HepG2 (cell line): ENCODE data around the gene KLHL17. TPM values are rescaled to one million over a fixed set of nuclear protein-coding genes. Genes with fewer than 3 reads are reported as not detected.

Experiments used
- ATAD3A ChIP-seq: sonication (generic); formaldehyde crosslinking; IDR thresholded peaks from 2 replicates; pipeline ENCODE4 v1.4.0; 2020; ENCODE audit warnings: missing genetic modification reagents
- FOXC1 ChIP-seq: sonication (generic); formaldehyde crosslinking; IDR thresholded peaks from 2 replicates; pipeline ENCODE4 v1.8.0; 2022; ENCODE audit warnings: mild to moderate bottlenecking, missing genetic modification reagents, borderline replicate concordance
- GZF1 ChIP-seq: sonication (generic); formaldehyde crosslinking; IDR thresholded peaks from 2 replicates; pipeline ENCODE4 v1.5.1; 2020; ENCODE audit warnings: mild to moderate bottlenecking, missing genetic modification reagents
- LCORL ChIP-seq, 2 experiments: fragments of 450-650 bp in 1 of 2; sonication (generic) in 1 of 2; formaldehyde crosslinking in 1 of 2; IDR thresholded peaks; 2 replicates each; pipeline versions ENCODE4 v1.5.0 to v1.6.1; 2017 to 2020; ENCODE audit warnings: antibody characterized with exemption in 1 of 2, missing genetic modification reagents in 1 of 2
- MTF2 ChIP-seq: sonication (generic); formaldehyde crosslinking; IDR thresholded peaks from 2 replicates; pipeline ENCODE4 v1.5.0; 2020; ENCODE audit warnings: missing genetic modification reagents, borderline replicate concordance
- PHF8 ChIP-seq: sonication (generic); formaldehyde crosslinking; IDR thresholded peaks from 2 replicates; pipeline ENCODE4 v1.5.0; 2020; ENCODE audit warnings: missing genetic modification reagents
- SAP130 ChIP-seq: IDR thresholded peaks from 2 replicates; pipeline ENCODE4 v1.6.1; 2016; ENCODE audit warnings: low read depth
- SP1 ChIP-seq, 2 experiments: fragments of 450-650 bp in 1 of 2; sonication (generic) in 1 of 2; formaldehyde crosslinking in 1 of 2; IDR thresholded peaks; 2 replicates each; pipeline versions ENCODE4 v1.4.0 to v1.6.1; 2016 to 2020; ENCODE audit warnings: missing genetic modification reagents in 1 of 2
- TEAD3 ChIP-seq: optimal IDR thresholded peaks from 2 replicates; pipeline ENCODE3; 2016; ENCODE audit warnings: borderline replicate concordance
- ZNF205 ChIP-seq: IDR thresholded peaks from 2 replicates; pipeline ENCODE4 v1.6.1; 2018; ENCODE audit warnings: missing biosample characterization, missing genetic modification reagents
- ZNF296 ChIP-seq: sonication (generic); formaldehyde crosslinking; conservative IDR thresholded peaks from 2 replicates; pipeline ENCODE4 v1.5.0; 2020; ENCODE audit warnings: mild to moderate bottlenecking, missing genetic modification reagents
- polyA plus RNA-seq, 8 experiments: library from polyadenylated mRNA; depleted of rRNA in 3 of 8; stranded (reverse) in 7 of 8; unstranded in 1 of 8; fragments of >200 nt; fragmentation: Illumina TruSeq in 4 of 8; extraction: Trizol in 4 of 8; gene quantifications; 2 replicates each; pipeline versions ENCODE4 v1.2.1 to v1.2.3, GENCODE V29; 2011 to 2016; ENCODE audit warnings: low read depth in 4 of 8, missing spikeins in 1 of 8, mixed read lengths in 1 of 8; ENCODE audit not compliant: insufficient read depth in 1 of 8
- total RNA-seq, 5 experiments: library from RNA; depleted of rRNA; stranded (reverse); fragments of >200 nt; fragmentation: Illumina TruSeq; extraction: Trizol; gene quantifications; 2 replicates each; pipeline ENCODE4 v1.2.3, GENCODE V29; 2016; ENCODE audit warnings: low read depth in 1 of 5
- TF ChIP-seq, protein P1 (sequence below): sonication (generic); formaldehyde crosslinking; conservative IDR thresholded peaks from 2 replicates; pipeline ENCODE4 v1.4.0; 2020; ENCODE audit warnings: missing genetic modification reagents
- TF ChIP-seq, protein P2 (sequence below): IDR thresholded peaks from 2 replicates; pipeline ENCODE4 v1.6.1; 2012; ENCODE audit warnings: inconsistent platforms
- TF ChIP-seq, protein P3 (sequence below): sonication (generic); formaldehyde crosslinking; IDR thresholded peaks from 2 replicates; pipeline ENCODE4 v1.9.0; 2022; ENCODE audit warnings: low read depth, missing genetic modification reagents
- TF ChIP-seq, protein P4 (sequence below): sonication (generic); formaldehyde crosslinking; IDR thresholded peaks from 2 replicates; pipeline ENCODE4 v1.8.0; 2022; ENCODE audit warnings: missing genetic modification reagents, mild to moderate bottlenecking, inconsistent platforms, borderline replicate concordance
- TF ChIP-seq, protein P5 (sequence below): IDR thresholded peaks from 2 replicates; pipeline ENCODE4 v1.6.1; 2016; ENCODE audit warnings: low read depth
- TF ChIP-seq, protein P6 (sequence below): sonication (generic); formaldehyde crosslinking; IDR thresholded peaks from 2 replicates; pipeline ENCODE4 v1.8.1; 2022; ENCODE audit warnings: mild to moderate bottlenecking, missing genetic modification reagents
- TF ChIP-seq, protein P7 (sequence below): IDR thresholded peaks from 2 replicates; pipeline ENCODE4 v1.6.1; 2016; ENCODE audit warnings: control low read depth

Gene KLHL17
- total and polyA plus RNA-seq, 2 of the 13 experiments (the other 11 are each of a cell fraction or from before 2014, with no cell fraction given), result 9.3 to 24.7 TPM

DNA sequence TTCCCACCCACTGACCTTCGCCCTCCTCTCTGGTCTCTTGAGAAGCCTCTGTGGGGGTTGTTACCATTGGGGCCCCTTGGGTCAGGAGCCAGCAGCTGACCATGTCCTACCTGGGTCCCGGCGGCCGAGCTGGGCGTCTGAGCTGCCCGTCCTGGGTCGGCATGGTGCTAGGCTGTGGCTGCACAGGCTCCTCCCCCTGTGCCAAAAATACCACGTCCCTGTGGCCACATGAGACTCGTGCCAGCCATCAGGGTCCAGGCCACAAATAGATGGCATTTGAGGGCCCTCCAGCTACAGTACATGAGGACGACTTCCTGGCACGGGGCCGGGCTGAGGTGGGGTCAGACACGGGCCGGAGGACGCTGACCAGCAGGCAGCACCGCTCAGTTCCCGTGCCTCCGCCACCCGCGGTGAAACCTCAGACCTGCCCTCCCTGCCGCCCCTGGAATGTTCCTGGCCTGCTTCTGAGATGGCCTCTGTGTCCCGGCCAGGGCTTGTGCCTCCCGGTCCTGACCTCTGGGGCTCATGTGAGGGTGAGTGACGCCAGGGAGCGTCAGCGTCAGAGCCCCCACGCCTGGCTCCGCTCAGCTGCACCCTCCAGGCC, 21.7 kb downstream of the KLHL17 start, which contains the start of gene PERM1 (continued):
- TF ChIP-seq, protein P1, sequence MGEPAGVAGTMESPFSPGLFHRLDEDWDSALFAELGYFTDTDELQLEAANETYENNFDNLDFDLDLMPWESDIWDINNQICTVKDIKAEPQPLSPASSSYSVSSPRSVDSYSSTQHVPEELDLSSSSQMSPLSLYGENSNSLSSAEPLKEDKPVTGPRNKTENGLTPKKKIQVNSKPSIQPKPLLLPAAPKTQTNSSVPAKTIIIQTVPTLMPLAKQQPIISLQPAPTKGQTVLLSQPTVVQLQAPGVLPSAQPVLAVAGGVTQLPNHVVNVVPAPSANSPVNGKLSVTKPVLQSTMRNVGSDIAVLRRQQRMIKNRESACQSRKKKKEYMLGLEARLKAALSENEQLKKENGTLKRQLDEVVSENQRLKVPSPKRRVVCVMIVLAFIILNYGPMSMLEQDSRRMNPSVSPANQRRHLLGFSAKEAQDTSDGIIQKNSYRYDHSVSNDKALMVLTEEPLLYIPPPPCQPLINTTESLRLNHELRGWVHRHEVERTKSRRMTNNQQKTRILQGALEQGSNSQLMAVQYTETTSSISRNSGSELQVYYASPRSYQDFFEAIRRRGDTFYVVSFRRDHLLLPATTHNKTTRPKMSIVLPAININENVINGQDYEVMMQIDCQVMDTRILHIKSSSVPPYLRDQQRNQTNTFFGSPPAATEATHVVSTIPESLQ (CRISPR knock-in tag), result no peak
- TF ChIP-seq ZNF205 (CRISPR knock-in tag), result no peak
- TF ChIP-seq GZF1 (CRISPR knock-in tag), result no peak
- no peak for TF ChIP-seq ZNF296
- TF ChIP-seq, protein P2, sequence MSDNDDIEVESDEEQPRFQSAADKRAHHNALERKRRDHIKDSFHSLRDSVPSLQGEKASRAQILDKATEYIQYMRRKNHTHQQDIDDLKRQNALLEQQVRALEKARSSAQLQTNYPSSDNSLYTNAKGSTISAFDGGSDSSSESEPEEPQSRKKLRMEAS, result no peak
- peak; percentile 63; the same call in 1 of the 2 replicates for TF ChIP-seq FOXC1
- TF ChIP-seq, protein P3, sequence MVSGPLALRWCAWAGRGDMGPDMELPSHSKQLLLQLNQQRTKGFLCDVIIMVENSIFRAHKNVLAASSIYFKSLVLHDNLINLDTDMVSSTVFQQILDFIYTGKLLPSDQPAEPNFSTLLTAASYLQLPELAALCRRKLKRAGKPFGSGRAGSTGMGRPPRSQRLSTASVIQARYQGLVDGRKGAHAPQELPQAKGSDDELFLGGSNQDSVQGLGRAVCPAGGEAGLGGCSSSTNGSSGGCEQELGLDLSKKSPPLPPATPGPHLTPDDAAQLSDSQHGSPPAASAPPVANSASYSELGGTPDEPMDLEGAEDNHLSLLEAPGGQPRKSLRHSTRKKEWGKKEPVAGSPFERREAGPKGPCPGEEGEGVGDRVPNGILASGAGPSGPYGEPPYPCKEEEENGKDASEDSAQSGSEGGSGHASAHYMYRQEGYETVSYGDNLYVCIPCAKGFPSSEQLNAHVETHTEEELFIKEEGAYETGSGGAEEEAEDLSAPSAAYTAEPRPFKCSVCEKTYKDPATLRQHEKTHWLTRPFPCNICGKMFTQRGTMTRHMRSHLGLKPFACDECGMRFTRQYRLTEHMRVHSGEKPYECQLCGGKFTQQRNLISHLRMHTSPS (CRISPR knock-in tag), result peak; percentile 27; the same call in 1 of the 2 replicates
- TF ChIP-seq, protein P4, sequence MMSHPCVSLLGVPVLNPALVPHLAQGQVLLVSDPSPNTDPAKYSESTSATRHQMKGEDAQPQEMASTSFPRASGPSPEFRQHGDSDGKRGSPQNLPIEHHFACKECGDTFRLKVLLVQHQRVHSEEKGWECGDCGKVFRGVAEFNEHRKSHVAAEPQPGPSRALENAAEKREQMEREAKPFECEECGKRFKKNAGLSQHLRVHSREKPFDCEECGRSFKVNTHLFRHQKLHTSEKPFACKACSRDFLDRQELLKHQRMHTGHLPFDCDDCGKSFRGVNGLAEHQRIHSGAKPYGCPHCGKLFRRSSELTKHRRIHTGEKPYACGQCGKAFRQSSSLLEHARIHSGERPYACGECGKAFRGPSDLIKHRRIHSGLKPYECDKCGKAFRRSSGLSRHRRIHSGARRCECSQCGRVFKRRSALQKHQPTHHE (CRISPR knock-in tag), result no peak
- no peak for TF ChIP-seq PHF8 (CRISPR knock-in tag)
- TF ChIP-seq SP1 (IDR thresholded peaks at IDR 0.05), result no peak
- TF ChIP-seq SP1 (CRISPR knock-in tag; IDR thresholded peaks at IDR 0.05), result no peak
- TF ChIP-seq MTF2 (CRISPR knock-in tag), result peak; percentile 88; the same call in 1 of the 2 replicates
- TF ChIP-seq, protein P5, sequence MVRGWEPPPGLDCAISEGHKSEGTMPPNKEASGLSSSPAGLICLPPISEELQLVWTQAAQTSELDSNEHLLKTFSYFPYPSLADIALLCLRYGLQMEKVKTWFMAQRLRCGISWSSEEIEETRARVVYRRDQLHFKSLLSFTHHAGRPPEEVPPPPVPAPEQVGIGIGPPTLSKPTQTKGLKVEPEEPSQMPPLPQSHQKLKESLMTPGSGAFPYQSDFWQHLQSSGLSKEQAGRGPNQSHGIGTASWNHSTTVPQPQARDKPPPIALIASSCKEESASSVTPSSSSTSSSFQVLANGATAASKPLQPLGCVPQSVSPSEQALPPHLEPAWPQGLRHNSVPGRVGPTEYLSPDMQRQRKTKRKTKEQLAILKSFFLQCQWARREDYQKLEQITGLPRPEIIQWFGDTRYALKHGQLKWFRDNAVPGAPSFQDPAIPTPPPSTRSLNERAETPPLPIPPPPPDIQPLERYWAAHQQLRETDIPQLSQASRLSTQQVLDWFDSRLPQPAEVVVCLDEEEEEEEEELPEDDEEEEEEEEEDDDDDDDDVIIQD (CRISPR knock-in tag), result no peak
- TF ChIP-seq ATAD3A (CRISPR knock-in tag), result no peak
- TF ChIP-seq, protein P6, sequence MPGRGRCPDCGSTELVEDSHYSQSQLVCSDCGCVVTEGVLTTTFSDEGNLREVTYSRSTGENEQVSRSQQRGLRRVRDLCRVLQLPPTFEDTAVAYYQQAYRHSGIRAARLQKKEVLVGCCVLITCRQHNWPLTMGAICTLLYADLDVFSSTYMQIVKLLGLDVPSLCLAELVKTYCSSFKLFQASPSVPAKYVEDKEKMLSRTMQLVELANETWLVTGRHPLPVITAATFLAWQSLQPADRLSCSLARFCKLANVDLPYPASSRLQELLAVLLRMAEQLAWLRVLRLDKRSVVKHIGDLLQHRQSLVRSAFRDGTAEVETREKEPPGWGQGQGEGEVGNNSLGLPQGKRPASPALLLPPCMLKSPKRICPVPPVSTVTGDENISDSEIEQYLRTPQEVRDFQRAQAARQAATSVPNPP, result no peak
- TF ChIP-seq, protein P7, sequence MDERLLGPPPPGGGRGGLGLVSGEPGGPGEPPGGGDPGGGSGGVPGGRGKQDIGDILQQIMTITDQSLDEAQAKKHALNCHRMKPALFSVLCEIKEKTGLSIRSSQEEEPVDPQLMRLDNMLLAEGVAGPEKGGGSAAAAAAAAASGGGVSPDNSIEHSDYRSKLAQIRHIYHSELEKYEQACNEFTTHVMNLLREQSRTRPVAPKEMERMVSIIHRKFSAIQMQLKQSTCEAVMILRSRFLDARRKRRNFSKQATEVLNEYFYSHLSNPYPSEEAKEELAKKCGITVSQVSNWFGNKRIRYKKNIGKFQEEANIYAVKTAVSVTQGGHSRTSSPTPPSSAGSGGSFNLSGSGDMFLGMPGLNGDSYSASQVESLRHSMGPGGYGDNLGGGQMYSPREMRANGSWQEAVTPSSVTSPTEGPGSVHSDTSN (CRISPR knock-in tag), result no peak
- TF ChIP-seq LCORL (IDR thresholded peaks at IDR 0.05), result no peak
- TF ChIP-seq LCORL (CRISPR knock-in tag; IDR thresholded peaks at IDR 0.05), result peak; percentile 66; the same call in 1 of the 2 replicates
- TF ChIP-seq SAP130 (CRISPR knock-in tag), result 0 out of 2 replicates have a peak, but pooled peaks have one; percentile 21
- TF ChIP-seq TEAD3, result peak; percentile 79
